Measurements from ENCODE around the gene ANKRD17.

DNA sequence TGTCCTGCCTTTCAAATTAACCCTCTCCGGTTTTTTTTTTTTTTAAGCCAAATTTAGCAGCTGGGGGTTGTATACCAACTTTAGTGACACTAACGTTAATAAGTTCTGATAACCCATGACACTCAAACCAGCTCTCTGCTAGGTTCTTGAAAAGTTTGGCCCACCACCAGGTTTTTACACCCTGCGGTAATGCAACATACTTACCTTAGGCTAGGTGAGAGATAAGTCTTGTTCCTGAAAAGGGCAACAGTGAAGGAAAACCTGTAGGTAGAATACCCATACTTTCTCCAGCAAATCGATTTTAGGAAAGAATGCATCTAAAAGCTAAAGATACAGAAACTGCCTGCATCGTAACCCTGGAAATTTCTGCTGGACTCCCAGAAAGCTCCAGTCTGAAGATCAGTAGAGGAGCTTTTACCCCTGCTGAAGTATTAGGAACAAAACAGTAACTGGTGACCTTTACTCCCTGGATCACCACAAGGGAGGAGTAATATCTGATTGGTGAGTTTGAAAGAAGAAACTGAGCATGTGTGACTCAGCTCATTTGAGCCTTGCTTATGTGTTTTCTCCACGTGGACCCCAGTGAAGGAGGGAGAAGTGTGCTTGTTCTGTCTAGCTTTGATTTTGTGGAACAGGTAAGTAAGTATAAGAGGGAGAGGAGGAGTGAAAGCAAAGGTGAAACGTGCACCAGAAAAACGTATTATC is 154.6 kb downstream of the ANKRD17 start:
- TF ChIP-seq, protein P1, sequence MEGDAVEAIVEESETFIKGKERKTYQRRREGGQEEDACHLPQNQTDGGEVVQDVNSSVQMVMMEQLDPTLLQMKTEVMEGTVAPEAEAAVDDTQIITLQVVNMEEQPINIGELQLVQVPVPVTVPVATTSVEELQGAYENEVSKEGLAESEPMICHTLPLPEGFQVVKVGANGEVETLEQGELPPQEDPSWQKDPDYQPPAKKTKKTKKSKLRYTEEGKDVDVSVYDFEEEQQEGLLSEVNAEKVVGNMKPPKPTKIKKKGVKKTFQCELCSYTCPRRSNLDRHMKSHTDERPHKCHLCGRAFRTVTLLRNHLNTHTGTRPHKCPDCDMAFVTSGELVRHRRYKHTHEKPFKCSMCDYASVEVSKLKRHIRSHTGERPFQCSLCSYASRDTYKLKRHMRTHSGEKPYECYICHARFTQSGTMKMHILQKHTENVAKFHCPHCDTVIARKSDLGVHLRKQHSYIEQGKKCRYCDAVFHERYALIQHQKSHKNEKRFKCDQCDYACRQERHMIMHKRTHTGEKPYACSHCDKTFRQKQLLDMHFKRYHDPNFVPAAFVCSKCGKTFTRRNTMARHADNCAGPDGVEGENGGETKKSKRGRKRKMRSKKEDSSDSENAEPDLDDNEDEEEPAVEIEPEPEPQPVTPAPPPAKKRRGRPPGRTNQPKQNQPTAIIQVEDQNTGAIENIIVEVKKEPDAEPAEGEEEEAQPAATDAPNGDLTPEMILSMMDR (IDR thresholded peaks at IDR 0.05; ENCODE audit: extremely low read depth in 1 of 2, insufficient read depth in 1 of 2, low read depth in 1 of 2, low read length in 2 of 2), result no peak
- no peak for TF ChIP-seq JUN (IDR thresholded peaks at IDR 0.05; ENCODE audit: borderline replicate concordance, insufficient read depth, insufficient read length, low read depth)
